ENCODE data around the gene ALMS1. TPM values are rescaled to one million over a fixed set of nuclear protein-coding genes. Genes with fewer than 3 reads are reported as not detected.

ALMS1 gene
- total and polyA plus RNA-seq, 2 of the 4 experiments (the other 2 are of a cell fraction): 20.8 to 52.8 TPM

- Histone ChIP-seq H4K8ac (ENCODE audit: low read depth in 2 of 2, low read length in 2 of 2) (no peak overlapping the region), H3K4me3 (ENCODE audit: insufficient read depth, low read depth, low read length) (no peak overlapping the region), H3K4me1 (ENCODE audit: control insufficient read depth, insufficient read depth, low read length) (no peaks in the 10 kb centered on the region), H3K27me3 (ENCODE audit: control insufficient read depth, insufficient read depth, low read length) (no peaks in the 10 kb centered on the region), H4K20me1 (ENCODE audit: insufficient read depth, low read length) (no peaks in the 10 kb centered on the region), H3K4me2 (ENCODE audit: low read depth, low read length) (no peak overlapping the region), H4K5ac (ENCODE audit: low read depth, low read length) (no peak overlapping the region), H3K36me3 (ENCODE audit: control insufficient read depth, insufficient read depth, low read length) (no peaks in the 10 kb centered on the region), H3K9me1 (ENCODE audit: insufficient read depth, low read length) (no peaks in the 10 kb centered on the region), H2AK9ac (replicated peaks; ENCODE audit: low read depth, low read length, poor library complexity) (no peak overlapping the region), H3K56ac (ENCODE audit: extremely low read depth, insufficient read depth, low read length) (no peak overlapping the region), H2BK15ac (ENCODE audit: low read depth, low read length) (no peak overlapping the region), H2AK5ac (ENCODE audit: low read depth, low read length) (no peak overlapping the region), H3K27ac (ENCODE audit: insufficient read depth, low read length) (no peak overlapping the region), H2BK120ac (ENCODE audit: low read depth, low read length) (no peak overlapping the region), H3K18ac (ENCODE audit: low read depth, low read length) (no peak overlapping the region), H2AFZ (replicated peaks; ENCODE audit: low read length, poor library complexity) (no peak overlapping the region), H3K9me3 (ENCODE audit: control insufficient read depth, insufficient read depth, low read length) (peaks cover 2% of the 10 kb centered on the region; the same call in 1 of the 2 replicates), H3K9ac (ENCODE audit: low read depth, low read length) (no peak overlapping the region), H4K91ac (ENCODE audit: insufficient read depth, low read depth, low read length) (no peak overlapping the region), H3K4ac (ENCODE audit: low read depth, low read length) (no peak overlapping the region), H2BK5ac (ENCODE audit: low read depth, low read length, poor library complexity, severe bottlenecking) (no peak overlapping the region), H2BK20ac (ENCODE audit: low read depth, low read length) (no peak overlapping the region), H3K23ac (ENCODE audit: low read depth, low read length) (no peak overlapping the region), H3K14ac (replicated peaks; ENCODE audit: low read depth, low read length) (no peak overlapping the region), H3K79me1 (ENCODE audit: low read depth in 1 of 2, low read length in 2 of 2) (peaks cover 8 to 13% of the 10 kb centered on the region in 2 experiments)
- ChIA-PET POLR2A (ENCODE audit: unreplicated experiment) (no interaction called here), CTCF (no interaction called here)
- dilution Hi-C loops (cut with HindIII; ENCODE audit: low sequenced_read_pairs, unreplicated experiment) (no loop called here), intact Hi-C loops (cut with micrococcal nuclease) (no loop called here), in situ Hi-C loops (cut with MboI; ENCODE audit: low sequenced_read_pairs) (loop anchor here (25.0 kb wide), 1 partner anchor 105 kb away; no protein-coding TSS in a partner anchor)
- no peak for DNase-seq
- no TSS peak for BruUV-seq (replicated peaks)
- 60% methylated on average over 1 of the region's 2 CpGs; no CpG with 5 or more reads in 1 of the 2 experiments for WGBS, 2 experiments (ENCODE audit: extremely low coverage in 2 of 2, insufficient read length in 1 of 2)
- TF ChIP-seq POLR2A (IDR thresholded peaks at IDR 0.05; ENCODE audit: low read depth, low read length): no peak
- no peak for TF ChIP-seq SMC3 (IDR thresholded peaks at IDR 0.05; ENCODE audit: low read depth, low read length)
- TF ChIP-seq NFE2L2 (IDR thresholded peaks at IDR 0.05; ENCODE audit: low read depth, low read length): no peak
- no peak for TF ChIP-seq FOS (IDR thresholded peaks at IDR 0.05; ENCODE audit: low read depth, low read length)
- no peak for TF ChIP-seq MAZ (IDR thresholded peaks at IDR 0.05; ENCODE audit: borderline replicate concordance, low read depth, low read length)
- TF ChIP-seq CTCF (conservative IDR thresholded peaks at IDR 0.05; ENCODE audit: low read depth, low read length): no peak
- no peak for ATAC-seq (ENCODE audit: low read depth)
Measured at GRCh38 chr2:73406996-73407395, 21.4 kb downstream of the ALMS1 start.

All from IMR-90 (cell line).